Lower lobe of right lung (tissue), 2 donors: ENCODE data around the gene EXOSC7. TPM values are rescaled to one million over a fixed set of nuclear protein-coding genes. Genes with fewer than 3 reads are reported as not detected.
A peak's percentile ranks its signal among the peaks of the same experiment; 100 is the strongest.

Source experiments
- ATAC-seq, 2 donors: fragments of 200-7000 bp; cut with Tn5 transposase; one replicate each; pipeline ENCODE4 v1.9.1; 2020 to 2022; ENCODE audit warnings: mild to moderate bottlenecking in 2 of 2, moderate library complexity in 2 of 2
- DNase-seq: peaks from one replicate; pipeline ENCODE4 v3.0.0-alpha.2; 2020
- H3K27ac ChIP-seq: fragments of 200-600 bp; one replicate; pipeline ENCODE4 v1.8.0; 2022
- H3K27me3 ChIP-seq: fragments of 200-600 bp; one replicate; pipeline ENCODE4 v1.8.0; 2022; ENCODE audit warnings: low read depth
- H3K36me3 ChIP-seq: fragments of 200-600 bp; one replicate; pipeline ENCODE4 v1.8.0; 2022; ENCODE audit warnings: mild to moderate bottlenecking
- H3K4me1 ChIP-seq: fragments of 200-600 bp; one replicate; pipeline ENCODE4 v1.8.0; 2022
- H3K4me3 ChIP-seq: fragments of 200-600 bp; one replicate; pipeline ENCODE4 v1.8.0; 2022; ENCODE audit warnings: mild to moderate bottlenecking
- H3K9me3 ChIP-seq: fragments of 200-600 bp; one replicate; pipeline ENCODE4 v1.8.0; 2022
- CTCF ChIP-seq: fragments of 200-600 bp; IDR thresholded peaks from one replicate; pipeline ENCODE4 v1.8.0; 2022; ENCODE audit warnings: antibody characterized with exemption, mild to moderate bottlenecking
- intact Hi-C: fragments of 100-400 bp; cut with DNase I; formaldehyde crosslinking; loops from one replicate; pipeline ENCODE4 v1.11.0; 2022
- total RNA-seq: library from RNA; stranded (reverse); fragmentation: NEBNext Ultra II Directional; extraction: Animal tissue kit (Norgen Biotek cat#: 25700); gene quantifications from one replicate; pipeline ENCODE4 v1.2.1, GENCODE V29; 2021
- donor health status: DM: no; HTN: yes; CAD: no; lungs with severe emphysema.

Gene EXOSC7
- total RNA-seq, 1 donor from 2014 or later: 32.9 TPM

DNA sequence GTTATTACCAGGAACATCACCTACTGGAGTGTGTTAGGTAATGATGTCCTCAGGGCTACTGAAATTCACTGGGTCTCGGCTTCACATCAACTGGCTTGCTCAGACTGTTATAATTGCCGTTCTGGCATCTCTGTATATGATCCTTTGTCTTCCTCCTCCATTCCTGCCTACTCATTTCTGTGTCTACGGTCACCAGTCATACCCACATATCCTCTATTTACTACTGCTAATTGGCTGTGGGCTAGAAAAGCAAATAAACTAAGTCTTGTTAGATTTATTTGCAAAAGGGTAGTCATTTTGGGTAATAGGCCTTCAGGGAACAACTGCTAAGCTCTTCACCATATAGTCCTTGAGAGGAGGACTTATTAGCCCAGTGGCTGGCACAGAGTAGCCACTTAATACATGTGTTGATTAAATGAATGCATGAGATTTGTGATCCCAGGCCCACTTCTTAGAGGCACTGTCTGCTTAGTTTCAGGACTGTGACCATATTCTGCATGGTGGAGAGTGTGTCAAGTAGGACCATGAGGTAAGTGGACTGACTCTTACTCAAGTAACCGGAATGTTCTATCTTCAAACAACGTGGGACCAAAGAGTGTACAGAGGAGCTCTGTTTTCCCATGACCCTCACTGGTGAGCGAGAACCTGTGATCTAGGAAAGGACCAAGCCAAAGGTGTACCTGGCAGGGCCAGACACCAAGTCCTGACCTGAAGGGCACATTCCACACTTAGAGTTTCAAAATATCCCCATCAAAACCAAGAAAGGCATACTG, 13.2 kb upstream of the EXOSC7 start:
- no peak overlapping the region for H3K27ac ChIP-seq
- intact Hi-C loops: no loop called here
- H3K4me3 ChIP-seq: no peak overlapping the region
- H3K27me3 ChIP-seq: no peaks in the 10 kb centered on the region
- peaks cover 59% of the 10 kb centered on the region for H3K4me1 ChIP-seq
- H3K36me3 ChIP-seq: peaks cover 12% of the 10 kb centered on the region
- DNase-seq (no peak), ATAC-seq (peak; percentile 73 to 78)
- no peak for TF ChIP-seq CTCF
- H3K9me3 ChIP-seq: no peaks in the 10 kb centered on the region

DNA sequence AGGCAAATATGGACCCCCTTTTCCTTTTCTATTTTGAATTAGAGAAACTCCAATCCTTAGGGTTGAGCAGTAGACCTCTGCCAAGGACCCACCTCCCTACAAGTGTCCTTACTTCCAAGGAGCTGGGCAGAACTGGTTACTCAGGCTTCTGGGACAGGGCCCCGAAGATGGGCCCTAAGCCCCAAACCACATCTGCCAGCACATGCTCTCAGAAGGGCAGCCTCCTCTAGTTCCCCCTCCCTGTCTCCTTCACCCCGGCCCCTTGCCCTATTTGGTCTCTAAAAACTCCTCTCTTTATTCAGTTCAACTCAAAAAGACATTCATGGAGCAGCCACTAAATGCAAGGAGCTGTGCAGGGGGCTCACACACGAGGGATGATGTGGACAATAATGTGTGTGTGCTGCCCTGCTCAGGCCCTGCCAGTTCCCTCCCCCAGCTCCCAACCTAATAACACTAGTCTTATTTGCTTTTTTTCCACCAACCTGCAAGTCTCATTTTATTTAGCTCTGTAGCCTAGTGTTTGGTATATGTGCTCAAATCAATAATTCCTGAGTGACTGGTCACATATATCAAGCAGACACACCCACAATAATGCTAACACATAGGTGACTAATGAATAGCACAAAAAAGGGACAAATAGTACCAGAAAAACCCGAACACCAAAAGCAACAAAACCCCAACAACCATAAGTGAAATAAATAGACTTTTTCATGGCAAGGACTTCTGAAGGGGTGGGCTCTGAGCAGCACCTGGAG, 12.3 kb upstream of the EXOSC7 start:
- no peak for TF ChIP-seq CTCF
- H3K27ac ChIP-seq: no peak overlapping the region
- H3K36me3 ChIP-seq: peaks cover 5% of the 10 kb centered on the region
- no peaks in the 10 kb centered on the region for H3K27me3 ChIP-seq
- no peak overlapping the region for H3K4me3 ChIP-seq
- peaks cover 69% of the 10 kb centered on the region for H3K4me1 ChIP-seq
- intact Hi-C loops: no loop called here
- ATAC-seq: no peak
- H3K9me3 ChIP-seq: no peaks in the 10 kb centered on the region
- DNase-seq: no peak

DNA sequence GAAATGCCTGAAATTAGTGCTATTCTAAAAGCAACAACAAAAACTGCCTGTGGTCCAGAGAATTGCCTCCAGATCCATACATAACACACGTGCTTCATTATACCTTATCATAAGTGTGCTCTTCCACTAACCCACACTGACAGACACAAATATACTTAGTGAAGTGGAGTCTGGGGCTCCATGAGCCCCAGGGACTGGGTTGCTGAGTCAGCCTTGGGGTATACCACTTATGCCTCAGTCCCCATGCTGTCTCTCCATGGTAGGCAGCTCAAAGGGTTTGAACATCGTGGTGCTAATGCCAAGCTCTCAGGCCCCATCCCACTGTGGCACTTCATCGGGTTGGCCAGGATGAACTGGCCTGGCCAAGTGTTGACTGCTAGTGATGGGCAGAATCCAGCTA, 10.9 kb upstream of the EXOSC7 start:
- H3K27ac ChIP-seq: no peak overlapping the region
- no peaks in the 10 kb centered on the region for H3K27me3 ChIP-seq
- no peak for TF ChIP-seq CTCF
- no peaks in the 10 kb centered on the region for H3K9me3 ChIP-seq
- DNase-seq (no peak), ATAC-seq (no peak)
- H3K4me1 ChIP-seq: peaks cover 75% of the 10 kb centered on the region
- H3K4me3 ChIP-seq: no peak overlapping the region
- intact Hi-C loops: no loop called here
- H3K36me3 ChIP-seq: no peaks in the 10 kb centered on the region

- no peak for TF ChIP-seq CTCF
- DNase-seq (no peak), ATAC-seq (peak; percentile 29 to 40)
- no peak overlapping the region for H3K27ac ChIP-seq
- H3K9me3 ChIP-seq: no peaks in the 10 kb centered on the region
- intact Hi-C loops: no loop called here
- no peaks in the 10 kb centered on the region for H3K27me3 ChIP-seq
- peaks cover 69% of the 10 kb centered on the region for H3K4me1 ChIP-seq
- no peaks in the 10 kb centered on the region for H3K36me3 ChIP-seq
- no peak overlapping the region for H3K4me3 ChIP-seq
Measured at GRCh38 chr3:44966795-44967278, 9.2 kb upstream of the EXOSC7 start.

GRCh38 chr3:44968447-44968858, 7.6 kb upstream of the EXOSC7 start:
- intact Hi-C loops: no loop called here
- H3K9me3 ChIP-seq: no peaks in the 10 kb centered on the region
- no peak overlapping the region for H3K27ac ChIP-seq
- H3K4me1 ChIP-seq: peaks cover 56% of the 10 kb centered on the region
- no peaks in the 10 kb centered on the region for H3K27me3 ChIP-seq
- no peak for TF ChIP-seq CTCF
- no peaks in the 10 kb centered on the region for H3K36me3 ChIP-seq
- no peak overlapping the region for H3K4me3 ChIP-seq
- DNase-seq (no peak), ATAC-seq (no peak)
